Smooth muscle cell (in vitro differentiated cells): ENCODE data around the gene TNFSF10. TPM values are rescaled to one million over a fixed set of nuclear protein-coding genes. Genes with fewer than 3 reads are reported as not detected.

Source experiments
- DNase-seq: peaks from one replicate; lab custom pipeline; 2025; ENCODE audit not compliant: unreplicated experiment; lab: John Stamatoyannopoulos, UW
- H2AFZ ChIP-seq: fragments of 200-600 bp; sonication (generic); 2 replicates; pipeline ENCODE4 v1.6.0; 2016; ENCODE audit warnings: antibody characterized with exemption, low read depth, mild to moderate bottlenecking
- H3F3A ChIP-seq: fragments of 200-600 bp; sonication (generic); 2 replicates; pipeline ENCODE4 v1.6.0; 2017; ENCODE audit warnings: antibody characterized with exemption, low read depth
- H3K27ac ChIP-seq: fragments of 200-600 bp; sonication (generic); 2 replicates; pipeline ENCODE4 v1.5.1; 2016; ENCODE audit warnings: low read depth, mild to moderate bottlenecking
- H3K27me3 ChIP-seq: fragments of 200-600 bp; sonication (generic); 2 replicates; pipeline ENCODE4 v1.6.1; 2016; ENCODE audit warnings: low read depth, mild to moderate bottlenecking
- H3K36me3 ChIP-seq: fragments of 200-600 bp; sonication (generic); 2 replicates; pipeline ENCODE4 v1.5.1; 2016; ENCODE audit warnings: low read depth
- H3K4me1 ChIP-seq: fragments of 200-600 bp; sonication (generic); 2 replicates; pipeline ENCODE4 v1.5.1; 2016; ENCODE audit warnings: low read depth
- H3K4me2 ChIP-seq: fragments of 200-600 bp; sonication (generic); 2 replicates; pipeline ENCODE4 v1.6.0; 2016; ENCODE audit warnings: mild to moderate bottlenecking
- H3K4me3 ChIP-seq: fragments of 200-600 bp; sonication (generic); 2 replicates; pipeline ENCODE4 v1.5.1; 2016; ENCODE audit warnings: mild to moderate bottlenecking
- H3K79me2 ChIP-seq: fragments of 200-600 bp; sonication (generic); 2 replicates; pipeline ENCODE4 v1.6.0; 2016; ENCODE audit warnings: low read depth, mild to moderate bottlenecking
- H3K9ac ChIP-seq: fragments of 200-600 bp; sonication (generic); 2 replicates; pipeline ENCODE4 v1.6.0; 2016; ENCODE audit warnings: low read depth
- H3K9me3 ChIP-seq: fragments of 200-600 bp; sonication (generic); replicated peaks from 2 replicates; pipeline ENCODE4 v1.5.1; 2016; ENCODE audit warnings: low read depth
- H4K20me1 ChIP-seq: fragments of 200-600 bp; sonication (generic); 2 replicates; pipeline ENCODE4 v1.6.0; 2016; ENCODE audit warnings: low read depth
- WGBS: methylation state at CpG from one replicate; pipeline ENCODE4 v1.1.7; 2016; ENCODE audit warnings: low lambda C conversion rate; 5-methylcytosine and 5-hydroxymethylcytosine counted together
- polyA plus RNA-seq: library from polyadenylated mRNA; unstranded; fragments of >200 nt; fragmentation: Nextera tagmentation; extraction: Ambion mirVana; gene quantifications from 2 replicates; pipeline ENCODE4 v1.2.1, GENCODE V29; 2016
- total RNA-seq: library from RNA; depleted of rRNA; stranded (reverse); fragments of >200 nt; gene quantifications from 2 replicates; pipeline ENCODE4 v1.2.3, GENCODE V29; 2014
- TF ChIP-seq, protein P1 (sequence below): fragments of 200-600 bp; sonication (generic); IDR thresholded peaks from 2 replicates; pipeline ENCODE4 v1.5.1; 2017; ENCODE audit warnings: borderline replicate concordance, mild to moderate bottlenecking, antibody characterized with exemption; ENCODE audit not compliant: insufficient read depth, poor library complexity, severe bottlenecking

TNFSF10 gene
- total and polyA plus RNA-seq, 2 experiments from 2014 or later: 22.4 to 37.1 TPM

DNA sequence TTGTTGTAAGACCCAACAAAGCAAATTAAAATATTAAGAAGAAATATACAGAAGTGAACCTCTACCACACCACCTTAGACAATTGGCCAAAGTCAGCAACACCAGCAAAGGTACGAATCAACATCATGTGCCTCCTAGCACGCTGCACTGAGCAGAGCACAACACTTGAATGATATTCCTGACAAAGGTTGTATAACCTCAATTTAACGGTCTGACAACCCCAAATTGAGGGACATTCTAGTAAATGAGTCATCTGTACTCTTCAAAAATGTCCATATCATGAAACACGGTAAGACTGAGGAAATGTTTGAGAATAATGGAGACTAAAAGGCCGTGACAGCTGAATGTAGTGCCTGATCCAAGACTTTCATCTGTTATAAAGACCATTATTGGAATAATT, 41.3 kb upstream of the TNFSF10 start:
- Histone ChIP-seq H3K27ac (no peak overlapping the region), H3K4me3 (no peak overlapping the region), H2AFZ (no peak overlapping the region), H4K20me1 (no peaks in the 10 kb centered on the region), H3K4me1 (peaks cover 4% of the 10 kb centered on the region), H3K4me2 (no peak overlapping the region), H3K9ac (no peak overlapping the region), H3K36me3 (no peaks in the 10 kb centered on the region), H3K79me2 (no peaks in the 10 kb centered on the region), H3K27me3 (no peaks in the 10 kb centered on the region), H3K9me3 (no peaks in the 10 kb centered on the region), H3F3A (no peaks in the 10 kb centered on the region)
- TF ChIP-seq, protein P1, sequence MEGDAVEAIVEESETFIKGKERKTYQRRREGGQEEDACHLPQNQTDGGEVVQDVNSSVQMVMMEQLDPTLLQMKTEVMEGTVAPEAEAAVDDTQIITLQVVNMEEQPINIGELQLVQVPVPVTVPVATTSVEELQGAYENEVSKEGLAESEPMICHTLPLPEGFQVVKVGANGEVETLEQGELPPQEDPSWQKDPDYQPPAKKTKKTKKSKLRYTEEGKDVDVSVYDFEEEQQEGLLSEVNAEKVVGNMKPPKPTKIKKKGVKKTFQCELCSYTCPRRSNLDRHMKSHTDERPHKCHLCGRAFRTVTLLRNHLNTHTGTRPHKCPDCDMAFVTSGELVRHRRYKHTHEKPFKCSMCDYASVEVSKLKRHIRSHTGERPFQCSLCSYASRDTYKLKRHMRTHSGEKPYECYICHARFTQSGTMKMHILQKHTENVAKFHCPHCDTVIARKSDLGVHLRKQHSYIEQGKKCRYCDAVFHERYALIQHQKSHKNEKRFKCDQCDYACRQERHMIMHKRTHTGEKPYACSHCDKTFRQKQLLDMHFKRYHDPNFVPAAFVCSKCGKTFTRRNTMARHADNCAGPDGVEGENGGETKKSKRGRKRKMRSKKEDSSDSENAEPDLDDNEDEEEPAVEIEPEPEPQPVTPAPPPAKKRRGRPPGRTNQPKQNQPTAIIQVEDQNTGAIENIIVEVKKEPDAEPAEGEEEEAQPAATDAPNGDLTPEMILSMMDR: no peak
- WGBS: 80% methylated on average over 5 of the region's 5 CpGs
- DNase-seq: no peak

DNA sequence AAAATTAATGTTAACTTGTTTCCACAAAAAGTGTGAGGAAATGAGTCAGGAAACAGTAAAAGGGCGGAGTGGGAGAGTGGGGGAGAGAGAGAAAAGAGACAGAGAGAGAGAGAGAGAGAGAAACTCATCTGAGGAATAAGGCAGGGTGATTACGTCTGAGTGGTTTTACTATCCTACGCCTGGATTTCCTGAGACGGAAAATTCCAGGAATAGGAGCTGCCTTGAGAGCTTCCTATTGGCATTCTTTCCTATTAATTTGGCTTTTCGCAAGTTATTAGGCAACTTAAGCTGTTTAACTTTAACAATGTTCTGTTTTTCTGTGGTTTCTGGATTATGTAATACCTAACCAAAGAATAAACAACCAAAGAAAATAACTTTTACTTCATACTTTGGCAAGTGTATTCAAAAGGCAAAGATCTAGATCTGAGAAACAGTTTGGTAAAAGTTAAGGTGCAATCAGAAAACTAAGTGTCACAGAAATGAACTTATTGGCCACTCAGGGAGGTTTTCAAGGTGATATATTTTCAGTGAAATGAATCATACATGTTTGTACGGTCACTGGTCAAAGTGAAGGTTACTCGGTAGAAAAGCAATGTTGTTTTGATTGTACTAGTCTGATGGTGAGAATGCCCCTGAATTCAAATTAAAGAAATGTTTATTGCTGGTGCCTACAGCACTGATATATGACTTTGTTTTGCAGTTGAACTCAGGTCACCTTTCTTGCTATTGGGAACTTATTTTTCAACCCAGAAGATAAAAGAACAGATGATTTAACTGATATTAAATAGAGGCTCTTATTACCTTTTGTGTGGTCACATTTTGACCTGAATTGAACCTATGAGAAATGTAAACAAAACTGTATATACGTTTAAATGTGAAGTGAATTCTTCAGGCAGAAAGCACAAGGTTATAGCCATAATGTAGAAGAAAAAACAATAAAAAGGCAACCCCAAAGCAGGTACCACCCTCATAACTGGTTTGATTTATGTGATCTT, 39.9 kb upstream of the TNFSF10 start:
- no peaks in the 10 kb centered on the region for H4K20me1 ChIP-seq
- H3K4me1 ChIP-seq: peaks cover 4% of the 10 kb centered on the region
- DNase-seq: no peak
- peak overlapping the region; percentile 70 for H3K4me2 ChIP-seq
- no peaks in the 10 kb centered on the region for H3K36me3 ChIP-seq
- H3K9ac ChIP-seq: peak overlapping the region; percentile 48
- H3K27ac ChIP-seq: peak overlapping the region; percentile 88
- no peaks in the 10 kb centered on the region for H3K27me3 ChIP-seq
- H2AFZ ChIP-seq: peak overlapping the region; percentile 23
- no peaks in the 10 kb centered on the region for H3F3A ChIP-seq
- 14% methylated on average over 8 of the region's 8 CpGs for WGBS
- H3K79me2 ChIP-seq: no peaks in the 10 kb centered on the region
- peak overlapping the region; percentile 11 for H3K4me3 ChIP-seq
- no peaks in the 10 kb centered on the region for H3K9me3 ChIP-seq
- TF ChIP-seq, protein P1: no peak

DNA sequence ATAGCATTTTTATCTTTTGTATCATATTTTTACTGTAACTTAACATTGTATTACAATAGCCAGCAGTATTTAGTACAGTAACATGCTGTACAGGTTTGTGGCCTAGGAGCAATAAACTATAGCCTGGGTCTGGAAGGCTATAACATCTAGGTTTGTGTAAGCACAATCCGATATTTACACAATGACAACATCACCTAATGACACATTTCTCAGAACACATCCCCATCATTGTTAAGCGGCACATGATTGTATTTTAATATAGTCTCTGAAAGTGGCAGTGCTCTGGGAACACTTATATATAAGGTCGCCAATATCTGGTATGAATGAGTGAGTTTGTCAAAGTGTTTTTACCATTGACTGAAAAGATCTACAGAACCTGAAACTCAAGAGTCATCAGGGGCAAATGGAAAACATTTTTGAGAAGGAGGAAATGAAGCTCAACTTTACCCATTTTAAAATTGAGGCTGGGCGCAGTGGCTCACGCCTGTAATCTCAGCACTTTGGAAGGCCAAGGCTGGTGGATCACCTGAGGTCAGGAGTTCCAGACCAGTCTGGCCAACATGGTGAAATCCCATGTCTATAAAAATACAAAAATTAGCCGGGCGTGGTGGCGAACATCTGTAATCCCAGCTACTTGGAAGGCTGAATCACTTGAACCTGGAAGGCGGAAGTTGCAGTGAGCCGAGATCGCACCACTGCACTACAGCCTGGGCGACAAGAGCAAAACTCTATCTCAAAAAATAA, 38.8 kb upstream of the TNFSF10 start:
- no peaks in the 10 kb centered on the region for H3K27me3 ChIP-seq
- no peaks in the 10 kb centered on the region for H3F3A ChIP-seq
- H3K36me3 ChIP-seq: no peaks in the 10 kb centered on the region
- no peak overlapping the region for H2AFZ ChIP-seq
- H3K9me3 ChIP-seq: no peaks in the 10 kb centered on the region
- H3K4me1 ChIP-seq: peaks cover 4% of the 10 kb centered on the region
- no peak overlapping the region for H3K4me3 ChIP-seq
- TF ChIP-seq, protein P1: no peak
- H3K27ac ChIP-seq: peak overlapping the region; percentile 88
- no peaks in the 10 kb centered on the region for H4K20me1 ChIP-seq
- H3K4me2 ChIP-seq: peak overlapping the region; percentile 70
- no peak overlapping the region for H3K9ac ChIP-seq
- DNase-seq: no peak
- H3K79me2 ChIP-seq: no peaks in the 10 kb centered on the region
- 83% methylated on average over 12 of the region's 12 CpGs for WGBS
